Measurements from ENCODE around the gene VANGL2.

Gene VANGL2

GRCh38 chr1:160454371-160455152 is 54.2 kb downstream of the VANGL2 start:
- in situ Hi-C loops (cut with HindIII; ENCODE audit: low sequenced_read_pairs) = no loop called here

DNA sequence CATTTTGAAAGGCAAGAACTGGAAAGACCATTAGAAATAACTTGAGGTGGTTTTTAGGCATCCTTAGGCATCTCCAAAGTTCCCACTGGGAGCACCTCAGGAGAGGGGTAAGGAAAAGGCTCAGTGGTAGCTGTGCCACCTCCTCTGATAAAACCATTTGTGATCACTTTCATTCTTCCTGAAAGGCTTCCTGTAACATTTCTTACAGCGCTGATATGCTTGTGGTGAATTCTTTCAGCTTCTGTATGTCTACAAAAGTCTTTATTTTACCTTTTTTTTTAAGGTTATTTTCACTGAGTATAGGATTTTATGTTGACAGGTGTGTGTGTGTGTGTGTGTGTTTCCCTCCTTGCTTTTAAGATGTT is 54.8 kb downstream of the VANGL2 start:
- in situ Hi-C loops (cut with HindIII; ENCODE audit: low sequenced_read_pairs) = no loop called here

- in situ Hi-C loops (cut with HindIII; ENCODE audit: low sequenced_read_pairs) = no loop called here
These were observed 58.7 kb downstream of the VANGL2 start for GRCh38 chr1:160459056-160459455.

DNA sequence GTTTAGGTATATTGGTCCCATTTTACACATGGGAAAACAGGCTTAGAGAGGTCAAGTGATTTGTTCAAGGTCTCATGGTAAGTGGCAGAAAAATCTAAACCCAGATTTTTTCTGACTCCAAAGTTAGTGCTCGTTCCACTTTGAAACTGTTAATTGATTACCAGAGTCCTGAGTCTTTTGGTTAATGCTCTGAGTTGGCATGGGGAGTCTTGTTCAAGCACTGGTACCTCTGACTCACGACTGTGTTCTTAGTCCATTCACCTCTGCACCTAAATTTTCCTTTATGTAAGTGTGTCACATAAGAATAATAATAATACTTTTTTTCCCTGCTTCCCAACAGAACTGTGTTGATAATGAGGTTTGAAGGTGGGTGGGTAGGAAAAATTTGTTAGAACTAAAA is 59.3 kb downstream of the VANGL2 start:
- in situ Hi-C loops (cut with HindIII; ENCODE audit: low sequenced_read_pairs) = no loop called here

- in situ Hi-C loops (cut with HindIII; ENCODE audit: low sequenced_read_pairs) = no loop called here
These were observed 59.9 kb downstream of the VANGL2 start for GRCh38 chr1:160460214-160460642.

GRCh38 chr1:160460683-160461287 is 60.4 kb downstream of the VANGL2 start:
- in situ Hi-C loops (cut with HindIII; ENCODE audit: low sequenced_read_pairs) = no loop called here

- in situ Hi-C loops (cut with HindIII; ENCODE audit: low sequenced_read_pairs) = loop anchor here (5.0 kb wide), 1 partner anchor 33 kb away; no protein-coding TSS in a partner anchor
These were observed 64.8 kb downstream of the VANGL2 start for GRCh38 chr1:160465123-160465522.

DNA sequence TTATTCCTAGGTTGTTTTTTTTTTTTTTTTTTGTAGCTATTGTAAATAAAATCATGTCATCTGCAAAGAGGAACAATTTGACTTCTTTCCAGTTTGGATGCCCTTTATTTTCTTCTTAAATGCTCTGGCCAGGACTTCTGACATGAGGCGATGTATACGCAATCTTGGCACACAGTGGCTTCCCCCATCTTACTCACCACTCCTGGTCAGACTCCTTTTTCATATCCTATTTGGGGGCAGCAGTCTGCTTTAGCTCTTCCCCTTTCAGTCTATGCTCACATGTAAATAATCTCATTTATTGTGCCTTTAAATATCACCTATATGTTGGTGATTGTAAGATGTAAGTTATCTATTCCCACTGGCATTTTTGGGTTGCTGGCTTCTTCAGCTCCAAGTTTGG is 66.6 kb downstream of the VANGL2 start:
- in situ Hi-C loops (cut with HindIII; ENCODE audit: low sequenced_read_pairs) = loop anchor here (5.0 kb wide), 1 partner anchor 35 kb away; no protein-coding TSS in a partner anchor

GRCh38 chr1:160467576-160467975 is 67.2 kb downstream of the VANGL2 start:
- in situ Hi-C loops (cut with HindIII; ENCODE audit: low sequenced_read_pairs) = loop anchor here (5.0 kb wide), 1 partner anchor 35 kb away; no protein-coding TSS in a partner anchor

GRCh38 chr1:160471253-160471652 is 70.9 kb downstream of the VANGL2 start:
- in situ Hi-C loops (cut with HindIII; ENCODE audit: low sequenced_read_pairs) = no loop called here

DNA sequence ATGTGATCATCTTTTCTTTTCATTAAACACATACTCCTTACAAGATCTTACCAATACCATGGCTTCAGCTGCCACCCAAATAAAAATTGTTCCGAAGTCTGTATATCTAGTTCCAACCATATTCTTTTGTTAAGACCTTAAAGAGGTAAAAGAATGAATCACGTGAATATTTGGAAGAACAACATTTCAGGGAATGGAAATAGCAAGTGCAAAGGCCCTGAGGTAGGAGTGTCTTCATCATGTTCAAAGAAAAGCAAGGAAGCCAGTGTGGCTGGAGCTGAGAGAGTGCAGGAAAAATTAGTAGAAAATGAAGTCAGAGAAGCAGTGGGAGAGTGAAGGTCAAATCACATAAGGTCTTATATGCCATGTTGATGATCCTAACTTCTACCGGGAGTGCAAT is 71.7 kb downstream of the VANGL2 start:
- in situ Hi-C loops (cut with HindIII; ENCODE audit: low sequenced_read_pairs) = no loop called here

DNA sequence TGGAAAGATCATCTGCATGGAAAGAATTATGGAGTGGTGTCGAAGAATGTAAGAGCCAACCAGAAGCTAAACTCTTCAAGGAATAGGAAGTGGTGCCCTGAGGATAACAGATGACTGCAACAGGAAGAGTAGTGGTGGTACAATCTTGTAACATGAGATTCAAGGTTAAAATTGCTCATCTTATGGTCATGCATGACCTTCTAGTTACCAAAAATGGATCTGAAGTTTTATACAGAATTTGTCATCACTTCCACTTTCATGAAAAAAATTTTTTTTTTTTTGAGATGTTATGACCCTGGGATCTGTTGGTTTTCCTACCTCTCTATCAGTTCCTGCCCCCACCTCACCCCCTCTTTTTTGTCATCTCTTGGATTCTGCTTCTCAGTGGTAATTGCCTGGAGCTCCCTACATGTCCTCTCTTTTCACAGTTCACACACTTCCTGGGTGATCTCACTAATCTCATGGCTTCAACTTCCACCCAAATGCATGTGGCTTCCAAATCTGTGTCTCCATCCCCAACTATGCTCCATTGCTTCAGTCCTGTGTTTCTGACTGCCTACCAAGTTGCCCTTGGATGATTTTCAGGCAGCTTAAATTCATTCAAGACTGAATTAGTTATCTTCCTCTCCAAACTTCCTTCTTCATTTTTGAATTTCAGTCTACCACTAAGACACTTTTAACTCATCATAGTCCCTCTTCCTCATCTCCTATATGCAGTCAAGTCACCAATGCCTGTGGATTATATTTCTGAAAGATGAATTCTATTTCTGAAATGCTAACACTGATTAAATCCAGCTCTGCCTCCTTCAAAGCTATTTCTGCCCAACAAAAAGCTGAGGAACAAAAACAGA is 74.3 kb downstream of the VANGL2 start:
- in situ Hi-C loops (cut with HindIII; ENCODE audit: low sequenced_read_pairs) = no loop called here
